Esophagus squamous epithelium (tissue), 4 donors: Measurements from ENCODE around the gene RNF217.

ENCODE experiments used
- POLR2A ChIP-seq, 4 donors: fragments of 450-650 bp; IDR thresholded peaks; one replicate each; pipeline ENCODE4 v1.6.1; 2017; ENCODE audit warnings: antibody characterized with exemption in 4 of 4, mild to moderate bottlenecking in 4 of 4, moderate library complexity in 3 of 4
- TF ChIP-seq, protein P1 (sequence below), 6 experiments: fragments of 450-650 bp in 4 of 6; fragments of 200-600 bp in 2 of 6; sonication (generic) in 2 of 6; IDR thresholded peaks; one replicate each; pipeline ENCODE4 v1.5.1; 2016 to 2019; ENCODE audit warnings: antibody characterized with exemption in 6 of 6, mild to moderate bottlenecking in 4 of 6, moderate library complexity in 4 of 6

DNA sequence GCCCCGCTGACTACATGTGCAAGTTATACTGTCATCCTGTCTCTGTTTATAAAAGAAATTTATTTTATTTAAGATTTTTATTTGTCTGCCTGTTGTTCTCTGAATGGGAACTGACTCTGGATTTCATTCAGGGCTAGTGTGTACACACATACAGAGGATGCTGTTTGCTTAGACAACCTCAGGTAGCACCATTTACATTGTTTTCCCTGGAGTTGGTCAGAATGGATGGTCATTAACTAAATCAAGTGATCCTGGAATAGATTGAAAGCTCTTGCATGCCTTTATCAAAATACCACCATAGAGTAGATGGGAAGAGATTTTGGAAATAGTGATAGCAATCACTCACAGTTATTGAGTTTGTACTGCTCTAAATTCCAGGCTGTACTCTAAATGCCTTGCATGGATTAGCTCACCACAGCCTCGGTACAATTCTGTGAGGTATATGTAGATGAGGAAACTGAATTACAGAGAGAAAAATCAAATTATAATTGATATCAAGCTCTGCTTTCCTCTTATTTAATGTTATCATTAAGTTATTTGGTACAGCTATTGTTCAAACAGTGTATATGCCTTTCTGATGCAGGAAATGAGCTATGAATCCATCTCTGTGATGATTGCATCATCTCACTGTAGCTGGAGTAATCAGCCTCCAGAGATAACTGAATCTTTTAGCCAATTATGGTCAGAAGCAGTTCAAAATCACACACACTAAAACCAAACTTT lies 51.9 kb downstream of the RNF217 start:
- TF ChIP-seq, protein P1, sequence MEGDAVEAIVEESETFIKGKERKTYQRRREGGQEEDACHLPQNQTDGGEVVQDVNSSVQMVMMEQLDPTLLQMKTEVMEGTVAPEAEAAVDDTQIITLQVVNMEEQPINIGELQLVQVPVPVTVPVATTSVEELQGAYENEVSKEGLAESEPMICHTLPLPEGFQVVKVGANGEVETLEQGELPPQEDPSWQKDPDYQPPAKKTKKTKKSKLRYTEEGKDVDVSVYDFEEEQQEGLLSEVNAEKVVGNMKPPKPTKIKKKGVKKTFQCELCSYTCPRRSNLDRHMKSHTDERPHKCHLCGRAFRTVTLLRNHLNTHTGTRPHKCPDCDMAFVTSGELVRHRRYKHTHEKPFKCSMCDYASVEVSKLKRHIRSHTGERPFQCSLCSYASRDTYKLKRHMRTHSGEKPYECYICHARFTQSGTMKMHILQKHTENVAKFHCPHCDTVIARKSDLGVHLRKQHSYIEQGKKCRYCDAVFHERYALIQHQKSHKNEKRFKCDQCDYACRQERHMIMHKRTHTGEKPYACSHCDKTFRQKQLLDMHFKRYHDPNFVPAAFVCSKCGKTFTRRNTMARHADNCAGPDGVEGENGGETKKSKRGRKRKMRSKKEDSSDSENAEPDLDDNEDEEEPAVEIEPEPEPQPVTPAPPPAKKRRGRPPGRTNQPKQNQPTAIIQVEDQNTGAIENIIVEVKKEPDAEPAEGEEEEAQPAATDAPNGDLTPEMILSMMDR (IDR thresholded peaks at IDR 0.05) = no peak
- no peak for TF ChIP-seq POLR2A (IDR thresholded peaks at IDR 0.05)
